K562 (cell line): ENCODE measurements around the gene ABAT. TPM values are rescaled to one million over a fixed set of nuclear protein-coding genes. Genes with fewer than 3 reads are reported as not detected.

Source experiments
- ASH1L ChIP-seq: fragments of 450-650 bp; IDR thresholded peaks from 2 replicates; pipeline ENCODE4 v1.6.1; 2018; ENCODE audit warnings: borderline replicate concordance, mild to moderate bottlenecking, low read depth; ENCODE audit not compliant: partially characterized antibody
- BMI1 ChIP-seq: fragments of 150-350 bp; IDR thresholded peaks from 2 replicates; pipeline ENCODE4 v1.6.1; 2014; ENCODE audit warnings: low read length
- CXXC5 ChIP-seq: fragments of 250-450 bp; sonication (Bioruptor Pico); IDR thresholded peaks from 2 replicates; pipeline ENCODE4 v1.8.0; 2022; ENCODE audit warnings: inconsistent platforms, mild to moderate bottlenecking, moderate library complexity
- HMBOX1 ChIP-seq: sonication (generic); IDR thresholded peaks from 2 replicates; pipeline ENCODE4 v1.6.1; 2016
- HNRNPL ChIP-seq: fragments of 200-400 bp; formaldehyde crosslinking; IDR thresholded peaks from 2 replicates; pipeline ENCODE4 v1.6.1; 2017; ENCODE audit warnings: low read depth, mild to moderate bottlenecking, low read length
- JUNB ChIP-seq: fragments of 450-650 bp; formaldehyde crosslinking; conservative IDR thresholded peaks from 2 replicates; pipeline ENCODE4 v1.4.0; 2020; ENCODE audit warnings: mild to moderate bottlenecking
- NCOA4 ChIP-seq: fragments of 450-650 bp; IDR thresholded peaks from 2 replicates; pipeline ENCODE4 v1.6.1; 2018; ENCODE audit warnings: mild to moderate bottlenecking; ENCODE audit not compliant: partially characterized antibody
- RAD21 ChIP-seq, 2 experiments: fragments of 250-450 bp in 1 of 2; fragments of 450-650 bp in 1 of 2; sonication (Bioruptor Pico) in 1 of 2; formaldehyde crosslinking in 1 of 2; IDR thresholded peaks in 1 of 2; conservative IDR thresholded peaks in 1 of 2; 2 replicates each; pipeline versions ENCODE4 v1.4.0 to v1.8.0; 2020 to 2022; ENCODE audit warnings: mild to moderate bottlenecking in 2 of 2, moderate library complexity in 1 of 2
- RBM17 ChIP-seq: fragments of 200-400 bp; formaldehyde crosslinking; IDR thresholded peaks from 2 replicates; pipeline ENCODE4 v1.6.1; 2017; ENCODE audit warnings: low read depth, mild to moderate bottlenecking, low read length, borderline replicate concordance
- TCF7 ChIP-seq: sonication (generic); IDR thresholded peaks from 2 replicates; pipeline ENCODE4 v1.6.1; 2016; ENCODE audit warnings: antibody characterized with exemption, borderline replicate concordance
- XRCC5 ChIP-seq: fragments of 200-400 bp; formaldehyde crosslinking; IDR thresholded peaks from 2 replicates; pipeline ENCODE4 v1.6.1; 2017; ENCODE audit warnings: low read depth, mild to moderate bottlenecking, low read length
- YBX1 ChIP-seq: fragments of 450-650 bp; IDR thresholded peaks from 2 replicates; pipeline ENCODE4 v1.7.1; 2016; ENCODE audit warnings: mild to moderate bottlenecking
- YY1 ChIP-seq, 3 experiments: IDR thresholded peaks; 2 replicates each; pipeline ENCODE4 v1.6.1; 2011; ENCODE audit warnings: low read length in 2 of 3, mild to moderate bottlenecking in 2 of 3, moderate library complexity in 2 of 3, borderline replicate concordance in 1 of 3, control low read depth in 1 of 3, low read depth in 1 of 3; ENCODE audit not compliant: insufficient read depth in 3 of 3, insufficient replicate concordance in 2 of 3, control insufficient read depth in 1 of 3, insufficient read length in 1 of 3; ENCODE audit errors: extremely low read depth in 1 of 3
- ZBTB2 ChIP-seq: fragments of 450-650 bp; IDR thresholded peaks from 2 replicates; pipeline ENCODE4 v1.6.1; 2016; ENCODE audit warnings: antibody characterized with exemption
- ZFP36 ChIP-seq: fragments of 150-350 bp; IDR thresholded peaks from 2 replicates; pipeline ENCODE4 v1.6.1; 2018; ENCODE audit warnings: low read length, low read depth; ENCODE audit not compliant: partially characterized antibody
- ZFX ChIP-seq: sonication (generic); formaldehyde crosslinking; IDR thresholded peaks from 2 replicates; pipeline ENCODE4 v1.8.0; 2022; ENCODE audit warnings: mild to moderate bottlenecking, missing genetic modification reagents, moderate library complexity
- ZNF224 ChIP-seq: sonication (generic); formaldehyde crosslinking; IDR thresholded peaks from 2 replicates; pipeline ENCODE4 v1.8.0; 2022; ENCODE audit warnings: mild to moderate bottlenecking, missing genetic modification reagents
- ZNF3 ChIP-seq: fragments of 250-450 bp; sonication (Bioruptor Pico); IDR thresholded peaks from 2 replicates; pipeline ENCODE4 v1.5.0; 2021; ENCODE audit warnings: mild to moderate bottlenecking, moderate library complexity
- ZNF316 ChIP-seq: fragments of 450-650 bp; IDR thresholded peaks from 2 replicates; pipeline ENCODE4 v1.6.1; 2016
- ZNF639 ChIP-seq, 2 experiments: fragments of 200-800 bp in 1 of 2; sonication (Bioruptor generic) in 1 of 2; sonication (generic) in 1 of 2; formaldehyde crosslinking in 1 of 2; IDR thresholded peaks in 1 of 2; conservative IDR thresholded peaks in 1 of 2; 2 replicates each; pipeline versions ENCODE4 v1.5.0 to v1.6.1; 2016 to 2020; ENCODE audit warnings: missing compliant biosample characterization in 1 of 2, missing genetic modification characterization in 1 of 2, missing genetic modification reagents in 1 of 2
- ZNF780A ChIP-seq: fragments of 250-450 bp; sonication (Bioruptor Pico); IDR thresholded peaks from 2 replicates; pipeline ENCODE4 v1.5.0; 2021; ENCODE audit warnings: mild to moderate bottlenecking
- polyA plus RNA-seq, 8 experiments: library from polyadenylated mRNA; depleted of rRNA in 4 of 8; stranded (reverse) in 5 of 8; unstranded in 3 of 8; fragments of >200 nt; fragmentation: Nextera tagmentation in 2 of 8; fragmentation: Illumina TruSeq in 1 of 8; extraction: Ambion mirVana in 2 of 8; extraction: Trizol in 1 of 8; gene quantifications; 2 replicates each; pipeline versions ENCODE4 v1.2.1 to v1.2.3, GENCODE V29; 2011 to 2014; ENCODE audit warnings: inconsistent platforms in 1 of 8, missing spikeins in 1 of 8
- total RNA-seq, 7 experiments: library from RNA; depleted of rRNA in 6 of 7; stranded (reverse); fragments of >200 nt in 6 of 7; fragmentation: Illumina TruSeq in 2 of 7; extraction: Trizol in 2 of 7; gene quantifications; 2 replicates each; pipeline versions ENCODE4 v1.2.1 to v1.2.3, GENCODE V29; 2011 to 2021; ENCODE audit warnings: low replicate concordance in 1 of 7
- TF ChIP-seq, protein P1 (sequence below): fragments of 250-450 bp; sonication (Bioruptor Pico); IDR thresholded peaks from 2 replicates; pipeline ENCODE4 v1.8.0; 2022; ENCODE audit warnings: moderate library complexity, mild to moderate bottlenecking, inconsistent platforms

ABAT gene
- total and polyA plus RNA-seq, 9 of the 15 experiments (the other 6 are each of a cell fraction or from before 2014, with no cell fraction given), result 0.01 to 0.49 (median 0.10) TPM

DNA sequence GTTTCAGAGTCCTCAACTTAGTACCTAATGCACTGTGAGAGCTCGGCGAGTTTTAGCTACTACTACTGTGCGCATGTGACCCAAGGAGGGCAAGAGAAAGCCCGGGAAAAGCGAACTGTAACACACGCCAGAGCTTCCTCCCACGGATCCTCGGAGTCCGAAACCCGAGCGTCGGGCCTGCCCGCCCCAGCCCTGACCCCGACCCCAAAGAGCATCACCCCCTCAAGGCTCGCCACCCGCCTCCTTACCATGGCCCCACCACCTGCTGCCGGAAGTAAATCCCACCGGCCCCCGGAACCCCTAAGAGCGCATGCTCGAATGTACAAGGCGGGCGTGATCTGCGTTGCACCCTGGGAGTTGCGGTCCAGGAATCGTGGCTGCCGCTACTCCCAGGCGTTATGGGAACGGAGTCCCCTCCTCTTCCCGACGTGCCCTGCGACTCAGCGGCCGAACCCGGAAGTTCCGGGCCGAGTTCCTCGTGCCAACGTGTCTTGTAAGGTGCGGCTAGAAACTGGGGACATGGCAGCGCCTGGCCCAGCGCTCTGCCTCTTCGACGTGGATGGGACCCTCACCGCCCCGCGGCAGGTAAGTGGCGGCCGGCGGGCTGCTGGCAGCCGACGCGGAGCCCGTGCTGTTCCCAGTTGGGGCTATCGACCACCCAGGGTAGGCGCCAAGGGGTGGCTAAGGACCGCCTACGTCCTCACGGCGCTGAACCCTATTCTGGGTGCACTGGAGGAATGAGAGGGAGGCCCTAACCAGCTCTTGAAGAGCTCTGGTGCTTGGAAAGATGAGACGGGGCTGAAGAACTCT is 123.2 kb downstream of the ABAT start, which contains the start of the genes PMM2 and TMEM186 (continued):
- peak in 1 of 2 experiments; percentile 67; a peak in 1 of 4 replicates for TF ChIP-seq ZNF639 (CRISPR knock-in tag; conservative IDR thresholded peaks at IDR 0.05 in 1 of 2, IDR thresholded peaks at IDR 0.05 in 1 of 2)
- peak; percentile 69 for TF ChIP-seq ASH1L
- peak; percentile 56 for TF ChIP-seq ZFX
- TF ChIP-seq RBM17, result no peak
- no peak for TF ChIP-seq HMBOX1
- no peak for TF ChIP-seq ZFP36
- TF ChIP-seq RAD21 (CRISPR knock-in tag; conservative IDR thresholded peaks at IDR 0.05 in 1 of 2, IDR thresholded peaks at IDR 0.05 in 1 of 2), result no peak
- TF ChIP-seq BMI1, result no peak
- no peak for TF ChIP-seq TCF7
- no peak for TF ChIP-seq ZNF780A (CRISPR knock-in tag)
- no peak for TF ChIP-seq ZNF316
- no peak for TF ChIP-seq NCOA4
- peak; percentile 78; the same call in 1 of the 2 replicates for TF ChIP-seq ZNF224 (CRISPR knock-in tag)
- no peak for TF ChIP-seq JUNB (CRISPR knock-in tag)
- no peak for TF ChIP-seq ZBTB2
- no peak for TF ChIP-seq HNRNPL
- no peak for TF ChIP-seq ZNF3 (CRISPR knock-in tag)
- no peak for TF ChIP-seq XRCC5
- TF ChIP-seq, protein P1, sequence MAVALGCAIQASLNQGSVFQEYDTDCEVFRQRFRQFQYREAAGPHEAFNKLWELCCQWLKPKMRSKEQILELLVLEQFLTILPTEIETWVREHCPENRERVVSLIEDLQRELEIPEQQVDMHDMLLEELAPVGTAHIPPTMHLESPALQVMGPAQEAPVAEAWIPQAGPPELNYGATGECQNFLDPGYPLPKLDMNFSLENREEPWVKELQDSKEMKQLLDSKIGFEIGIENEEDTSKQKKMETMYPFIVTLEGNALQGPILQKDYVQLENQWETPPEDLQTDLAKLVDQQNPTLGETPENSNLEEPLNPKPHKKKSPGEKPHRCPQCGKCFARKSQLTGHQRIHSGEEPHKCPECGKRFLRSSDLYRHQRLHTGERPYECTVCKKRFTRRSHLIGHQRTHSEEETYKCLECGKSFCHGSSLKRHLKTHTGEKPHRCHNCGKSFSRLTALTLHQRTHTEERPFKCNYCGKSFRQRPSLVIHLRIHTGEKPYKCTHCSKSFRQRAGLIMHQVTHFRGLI (CRISPR knock-in tag), result no peak
- peak; percentile 76; the same call in 1 of the 2 replicates for TF ChIP-seq CXXC5 (CRISPR knock-in tag)
- peak in 2 of 3 experiments; percentile 11 to 70 for TF ChIP-seq YY1 (IDR thresholded peaks at IDR 0.05; ENCODE audit: borderline replicate concordance in 1 of 3, control insufficient read depth in 1 of 3, extremely low read depth in 1 of 3, insufficient read depth in 3 of 3, insufficient read length in 1 of 3, insufficient replicate concordance in 2 of 3, low read depth in 1 of 3, low read length in 2 of 3)
- no peak for TF ChIP-seq YBX1
